Caco-2 (cell line): ENCODE data around the gene OR1I1. TPM values are rescaled to one million over a fixed set of nuclear protein-coding genes. Genes with fewer than 3 reads are reported as not detected.

Experiments
- BruUV-seq: library from RNA; stranded (reverse); fragments of 400-500 nt; replicated peaks from 2 replicates; lab custom pipeline; 2021; lab: Mats Ljungman, UMichigan
- CTCF ChIA-PET: fragments of 300-600 bp; sonication (Branson Sonifier 250); formaldehyde crosslinking; loops from one replicate; lab custom pipeline; 2022; ENCODE audit warnings: antibody characterized with exemption; lab: Charles Lee
- POLR2A ChIA-PET: fragments of 300-600 bp; sonication (Branson Sonifier 250); formaldehyde crosslinking; loops from one replicate; lab custom pipeline; 2022; ENCODE audit warnings: antibody characterized with exemption; lab: Charles Lee
- DNase-seq, 2 experiments: peaks; one replicate each; pipeline versions ENCODE4 v3.0.0 to v3.0.0-alpha.2; 2020 to 2022
- H3K27me3 ChIP-seq: replicated peaks from 2 replicates; pipeline ENCODE4 v1.6.0; 2011; ENCODE audit warnings: low read length; ENCODE audit not compliant: control insufficient read depth, insufficient read depth
- H3K36me3 ChIP-seq: 2 replicates; pipeline ENCODE4 v1.5.1; 2011; ENCODE audit warnings: low read length; ENCODE audit not compliant: control insufficient read depth, insufficient read depth
- H3K4me1 ChIP-seq: fragments of 250-450 bp; sonication (Bioruptor Pico); 2 replicates; pipeline ENCODE4 v1.5.1; 2020; ENCODE audit warnings: mild to moderate bottlenecking
- H3K4me3 ChIP-seq: 2 replicates; pipeline ENCODE4 v1.5.1; 2011; ENCODE audit warnings: low read depth, mild to moderate bottlenecking, control low read depth, low read length
- H3K9me3 ChIP-seq: fragments of 250-450 bp; sonication (Bioruptor Pico); 2 replicates; pipeline ENCODE4 v1.5.1; 2020; ENCODE audit warnings: mild to moderate bottlenecking, moderate library complexity
- H3K27ac Mint-ChIP-seq: one replicate; pipeline ENCODE4 v1.8.0; 2022; ENCODE audit warnings: mixed read lengths; ENCODE audit not compliant: unreplicated experiment
- H3K27me3 Mint-ChIP-seq: one replicate; pipeline ENCODE4 v1.8.0; 2022; ENCODE audit warnings: mixed read lengths; ENCODE audit not compliant: insufficient read depth, unreplicated experiment
- H3K36me3 Mint-ChIP-seq: one replicate; pipeline ENCODE4 v1.8.0; 2022; ENCODE audit warnings: mild to moderate bottlenecking, mixed read lengths; ENCODE audit not compliant: insufficient read depth, unreplicated experiment
- H3K4me1 Mint-ChIP-seq: one replicate; pipeline ENCODE4 v1.8.0; 2022; ENCODE audit warnings: low read depth, mixed read lengths; ENCODE audit not compliant: unreplicated experiment
- H3K4me3 Mint-ChIP-seq: one replicate; pipeline ENCODE4 v1.8.0; 2022; ENCODE audit warnings: mild to moderate bottlenecking, moderate library complexity, mixed read lengths; ENCODE audit not compliant: unreplicated experiment
- H3K9me3 Mint-ChIP-seq: one replicate; pipeline ENCODE4 v1.8.0; 2022; ENCODE audit warnings: mixed read lengths; ENCODE audit not compliant: unreplicated experiment
- intact Hi-C: fragments of 100-400 bp; cut with micrococcal nuclease; formaldehyde crosslinking; loops from one replicate; pipeline ENCODE4 v1.10.0; 2022; ENCODE audit not compliant: unreplicated experiment
- total RNA-seq: library from RNA; stranded (reverse); gene quantifications from 2 replicates; pipeline ENCODE4 v1.2.3, GENCODE V29; 2022
- TF ChIP-seq, protein P1 (sequence below), 2 experiments: fragments of 200-600 bp in 1 of 2; IDR thresholded peaks; 1 replicate in 1 of 2; 2 replicates in 1 of 2; pipeline versions ENCODE4 v1.5.1 to v1.8.0; 2011 to 2022; ENCODE audit warnings: antibody characterized with exemption in 1 of 2, control low read depth in 1 of 2, inconsistent platforms in 1 of 2, low read depth in 1 of 2, low read length in 1 of 2, mild to moderate bottlenecking in 1 of 2, moderate library complexity in 1 of 2; ENCODE audit not compliant: insufficient read depth in 1 of 2, severe bottlenecking in 1 of 2, unreplicated experiment in 1 of 2

Gene OR1I1
- total RNA-seq, 1 experiment from 2014 or later, result not detected

DNA sequence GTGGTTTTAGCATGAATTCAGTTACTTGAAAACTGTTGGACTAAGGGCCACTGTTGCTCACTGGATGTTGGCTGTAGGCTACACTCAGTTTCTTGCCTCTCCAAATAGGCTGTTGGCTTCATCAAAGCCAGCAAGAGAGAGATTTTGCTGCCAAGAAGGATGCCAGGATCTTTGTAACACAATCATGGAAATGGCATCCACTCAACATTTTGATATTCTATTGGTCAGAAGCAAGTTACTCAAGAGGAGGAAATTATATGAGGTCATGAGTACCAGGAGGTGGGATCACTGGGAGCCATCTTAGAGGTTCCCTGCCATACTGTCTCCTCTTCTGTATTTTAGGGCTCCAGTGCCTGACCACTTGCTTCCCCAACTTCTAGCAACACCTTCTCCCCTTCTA is 55.8 kb downstream of the OR1I1 start:
- Histone ChIP-seq H3K36me3 (no peaks in the 10 kb centered on the region), H3K4me3 (no peak overlapping the region), H3K27me3 (no peaks in the 10 kb centered on the region), H3K4me1 (no peaks in the 10 kb centered on the region), H3K9me3 (no peaks in the 10 kb centered on the region)
- no TSS peak for BruUV-seq
- Mint-ChIP-seq H3K27ac (no peak overlapping the region), H3K4me1 (peaks cover 6% of the 10 kb centered on the region), H3K9me3 (peaks cover 10% of the 10 kb centered on the region), H3K4me3 (no peak overlapping the region), H3K27me3 (peaks cover 9% of the 10 kb centered on the region), H3K36me3 (no peaks in the 10 kb centered on the region)
- CTCF ChIA-PET, result no interaction called here
- DNase-seq, result no peak
- intact Hi-C loops, result no loop called here
- POLR2A ChIA-PET, result no interaction called here
- TF ChIP-seq, protein P1, sequence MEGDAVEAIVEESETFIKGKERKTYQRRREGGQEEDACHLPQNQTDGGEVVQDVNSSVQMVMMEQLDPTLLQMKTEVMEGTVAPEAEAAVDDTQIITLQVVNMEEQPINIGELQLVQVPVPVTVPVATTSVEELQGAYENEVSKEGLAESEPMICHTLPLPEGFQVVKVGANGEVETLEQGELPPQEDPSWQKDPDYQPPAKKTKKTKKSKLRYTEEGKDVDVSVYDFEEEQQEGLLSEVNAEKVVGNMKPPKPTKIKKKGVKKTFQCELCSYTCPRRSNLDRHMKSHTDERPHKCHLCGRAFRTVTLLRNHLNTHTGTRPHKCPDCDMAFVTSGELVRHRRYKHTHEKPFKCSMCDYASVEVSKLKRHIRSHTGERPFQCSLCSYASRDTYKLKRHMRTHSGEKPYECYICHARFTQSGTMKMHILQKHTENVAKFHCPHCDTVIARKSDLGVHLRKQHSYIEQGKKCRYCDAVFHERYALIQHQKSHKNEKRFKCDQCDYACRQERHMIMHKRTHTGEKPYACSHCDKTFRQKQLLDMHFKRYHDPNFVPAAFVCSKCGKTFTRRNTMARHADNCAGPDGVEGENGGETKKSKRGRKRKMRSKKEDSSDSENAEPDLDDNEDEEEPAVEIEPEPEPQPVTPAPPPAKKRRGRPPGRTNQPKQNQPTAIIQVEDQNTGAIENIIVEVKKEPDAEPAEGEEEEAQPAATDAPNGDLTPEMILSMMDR (IDR thresholded peaks at IDR 0.05; ENCODE audit: insufficient read depth in 1 of 2, low read depth in 1 of 2, low read length in 1 of 2, severe bottlenecking in 1 of 2, unreplicated experiment in 1 of 2), result no peak

DNA sequence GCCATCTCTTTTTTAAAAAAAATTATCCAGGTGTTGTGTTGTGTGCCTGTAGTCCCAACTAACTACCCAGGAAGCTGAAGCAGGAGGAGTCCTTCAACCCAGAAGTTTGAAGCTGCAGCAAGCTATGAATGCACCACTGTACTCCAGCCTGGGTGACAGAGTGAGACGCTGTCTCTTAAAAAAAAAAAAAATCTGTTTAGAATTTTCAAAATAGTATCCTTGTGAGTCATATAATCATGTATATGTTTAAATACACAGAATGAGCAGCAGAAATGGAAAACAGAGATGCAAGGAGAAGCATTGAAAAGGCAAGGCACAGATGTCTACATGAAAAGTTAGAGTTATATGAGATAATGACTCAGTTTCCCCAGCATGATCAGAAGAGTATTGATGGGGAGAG is 56.4 kb downstream of the OR1I1 start:
- ChIA-PET POLR2A (no interaction called here), CTCF (no interaction called here)
- no TSS peak for BruUV-seq
- H3K4me1 Mint-ChIP-seq, result peaks cover 6% of the 10 kb centered on the region
- intact Hi-C loops, result no loop called here
- H3K27me3 Mint-ChIP-seq, result peaks cover 9% of the 10 kb centered on the region
- no peak for DNase-seq
- no peaks in the 10 kb centered on the region for H3K36me3 ChIP-seq
- no peaks in the 10 kb centered on the region for H3K4me1 ChIP-seq
- H3K27ac Mint-ChIP-seq, result no peak overlapping the region
- H3K4me3 Mint-ChIP-seq, result no peak overlapping the region
- H3K9me3 Mint-ChIP-seq, result peaks cover 10% of the 10 kb centered on the region
- TF ChIP-seq, protein P1 (IDR thresholded peaks at IDR 0.05; ENCODE audit: insufficient read depth in 1 of 2, low read depth in 1 of 2, low read length in 1 of 2, severe bottlenecking in 1 of 2, unreplicated experiment in 1 of 2), result no peak
- H3K9me3 ChIP-seq, result no peaks in the 10 kb centered on the region
- no peaks in the 10 kb centered on the region for H3K27me3 ChIP-seq
- H3K36me3 Mint-ChIP-seq, result no peaks in the 10 kb centered on the region
- H3K4me3 ChIP-seq, result no peak overlapping the region

DNA sequence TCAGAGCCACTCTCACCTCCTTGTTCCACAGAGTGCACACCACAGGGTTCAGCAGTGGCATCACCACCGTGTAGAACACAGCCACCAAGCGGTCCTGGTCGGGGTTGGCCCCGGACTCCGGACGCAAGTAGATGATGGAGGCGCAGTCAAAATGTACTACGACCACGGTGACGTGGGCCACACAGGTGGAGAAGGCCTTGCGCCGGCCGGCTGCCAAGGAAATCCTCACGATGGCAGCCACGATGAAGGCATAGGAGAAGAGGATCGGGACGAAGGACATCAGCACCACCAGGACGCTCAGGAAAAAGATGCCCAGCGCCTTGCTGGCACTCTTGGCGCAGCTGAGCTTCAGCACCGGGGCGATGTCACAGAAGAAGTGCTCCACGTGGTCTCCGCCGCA is 59.1 kb downstream of the OR1I1 start:
- Histone ChIP-seq H3K4me3 (no peak overlapping the region), H3K27me3 (no peaks in the 10 kb centered on the region), H3K9me3 (no peaks in the 10 kb centered on the region), H3K4me1 (no peaks in the 10 kb centered on the region), H3K36me3 (no peaks in the 10 kb centered on the region)
- Mint-ChIP-seq H3K4me3 (no peak overlapping the region), H3K4me1 (peaks cover 6% of the 10 kb centered on the region), H3K9me3 (peaks cover 10% of the 10 kb centered on the region), H3K27ac (no peak overlapping the region), H3K36me3 (no peaks in the 10 kb centered on the region), H3K27me3 (peaks cover 9% of the 10 kb centered on the region)
- ChIA-PET CTCF (no interaction called here), POLR2A (no interaction called here)
- no peak for DNase-seq
- no TSS peak for BruUV-seq
- TF ChIP-seq, protein P1 (IDR thresholded peaks at IDR 0.05; ENCODE audit: insufficient read depth in 1 of 2, low read depth in 1 of 2, low read length in 1 of 2, severe bottlenecking in 1 of 2, unreplicated experiment in 1 of 2), result no peak
- intact Hi-C loops, result no loop called here
